ENCODE measurements around the gene UNK. TPM values are rescaled to one million over a fixed set of nuclear protein-coding genes. Genes with fewer than 3 reads are reported as not detected.

UNK gene
- total and polyA plus RNA-seq, 2 of the 13 experiments (the other 11 are each of a cell fraction or from before 2014, with no cell fraction given), result 31.6 to 33.0 TPM

GRCh38 chr17:75856062-75856756 lies 71.6 kb downstream of the UNK start (continued):
- TF ChIP-seq ZC3H4 (CRISPR knock-in tag; IDR thresholded peaks at IDR 0.05; ENCODE audit: borderline replicate concordance) (peak; percentile 91; the same call in 1 of the 2 replicates), BCL6 (CRISPR knock-in tag; IDR thresholded peaks at IDR 0.05) (0 out of 2 replicates have a peak, but pooled peaks have one; percentile 25), HCFC1 (IDR thresholded peaks at IDR 0.05; ENCODE audit: low read depth, low read length) (no peak), ZNF772 (CRISPR knock-in tag; IDR thresholded peaks at IDR 0.05) (0 out of 2 replicates have a peak, but pooled peaks have one; percentile 12), ZBED4 (CRISPR knock-in tag; IDR thresholded peaks at IDR 0.05; ENCODE audit: borderline replicate concordance) (peak; percentile 20; the same call in 1 of the 2 replicates), MXD1 (CRISPR knock-in tag; IDR thresholded peaks at IDR 0.05) (0 out of 2 replicates have a peak, but pooled peaks have one; percentile 31), NFE2L1 (CRISPR knock-in tag; IDR thresholded peaks at IDR 0.05; ENCODE audit: borderline replicate concordance) (no peak; the same call in 1 of the 2 replicates), TFE3 (CRISPR knock-in tag; IDR thresholded peaks at IDR 0.05) (0 out of 2 replicates have a peak, but pooled peaks have one; percentile 15), ZNF343 (CRISPR knock-in tag; IDR thresholded peaks at IDR 0.05) (no peak), MYNN (CRISPR knock-in tag; IDR thresholded peaks at IDR 0.05; ENCODE audit: low read depth) (no peak), FOXP1 (IDR thresholded peaks at IDR 0.05) (no peak), FOXP1 (CRISPR knock-in tag; IDR thresholded peaks at IDR 0.05) (no peak), AGO2 (optimal IDR thresholded peaks at IDR 0.05; ENCODE audit: low read depth, low read length) (peak; percentile 53), ZNF230 (CRISPR knock-in tag; IDR thresholded peaks at IDR 0.05) (no peak), SP2 (CRISPR knock-in tag; IDR thresholded peaks at IDR 0.05) (no peak), REXO4 (CRISPR knock-in tag; IDR thresholded peaks at IDR 0.05; ENCODE audit: borderline replicate concordance) (no peak; the same call in 1 of the 2 replicates)

Data from HepG2 (cell line).